HCT116 (cell line): ENCODE measurements around the gene MRPL34.
A peak's percentile ranks its signal among the peaks of the same experiment; 100 is the strongest.

Source experiments
- ATF3 ChIP-seq: IDR thresholded peaks from 2 replicates; pipeline ENCODE4 v1.6.1; 2012
- CEBPB ChIP-seq: IDR thresholded peaks from 2 replicates; pipeline ENCODE4 v1.6.1; 2012; ENCODE audit warnings: low read depth
- CTCF ChIP-seq, 3 experiments: fragments of 200-600 bp in 1 of 3; sonication (generic) in 1 of 3; IDR thresholded peaks in 2 of 3; conservative IDR thresholded peaks in 1 of 3; 2 replicates each; pipeline ENCODE4 v1.5.1; 2012 to 2017; ENCODE audit warnings: low read depth in 2 of 3, low read length in 2 of 3, antibody characterized with exemption in 1 of 3, borderline replicate concordance in 1 of 3, control low read depth in 1 of 3, mild to moderate bottlenecking in 1 of 3, mixed read lengths in 1 of 3, mixed run types in 1 of 3, moderate library complexity in 1 of 3; ENCODE audit not compliant: insufficient read depth in 1 of 3
- EZH2 ChIP-seq: fragments of 200-600 bp; sonication (generic); IDR thresholded peaks from 2 replicates; pipeline ENCODE4 v1.6.1; 2017; ENCODE audit warnings: antibody characterized with exemption, mixed run types
- EZH2phosphoT487 ChIP-seq: fragments of 200-600 bp; IDR thresholded peaks from 2 replicates; pipeline ENCODE4 v1.6.1; 2018; ENCODE audit warnings: antibody characterized with exemption, borderline replicate concordance
- JUND ChIP-seq: IDR thresholded peaks from 2 replicates; pipeline ENCODE4 v1.6.1; 2012
- MAX ChIP-seq: IDR thresholded peaks from 2 replicates; pipeline ENCODE4 v1.6.1; 2012
- POLR2A ChIP-seq: IDR thresholded peaks from 2 replicates; pipeline ENCODE4 v1.7.0; 2011; ENCODE audit warnings: borderline replicate concordance; ENCODE audit not compliant: insufficient read depth, insufficient read length; ENCODE audit errors: extremely low read depth
- POLR2AphosphoS5 ChIP-seq: IDR thresholded peaks from 2 replicates; pipeline ENCODE4 v1.6.1; 2011; ENCODE audit warnings: mild to moderate bottlenecking, low read depth, low read length, moderate library complexity
- REST ChIP-seq: IDR thresholded peaks from 2 replicates; pipeline ENCODE4 v1.6.1; 2012; ENCODE audit warnings: low read depth
- SIN3A ChIP-seq: IDR thresholded peaks from 2 replicates; pipeline ENCODE4 v1.6.1; 2012; ENCODE audit warnings: low read depth
- SP1 ChIP-seq: IDR thresholded peaks from 2 replicates; pipeline ENCODE4 v1.6.1; 2012; ENCODE audit warnings: low read depth
- YY1 ChIP-seq: IDR thresholded peaks from 2 replicates; pipeline ENCODE4 v1.6.1; 2011; ENCODE audit warnings: low read length, low read depth, moderate library complexity, mild to moderate bottlenecking; ENCODE audit not compliant: insufficient replicate concordance; ENCODE audit errors: extremely low read depth
- ZNF274 ChIP-seq: fragments of 200-500 bp; sonication (Bioruptor generic); IDR thresholded peaks from 2 replicates; pipeline ENCODE4 v1.6.1; 2014; ENCODE audit warnings: mild to moderate bottlenecking, low read depth, low read length, inconsistent platforms

GRCh38 chr19:17337675-17338432, 32.2 kb downstream of the MRPL34 start:
- no peak for TF ChIP-seq POLR2A
- no peak for TF ChIP-seq CTCF (IDR thresholded peaks at IDR 0.05 in 2 of 3, conservative IDR thresholded peaks at IDR 0.05 in 1 of 3; ENCODE audit: borderline replicate concordance in 1 of 3, insufficient read depth in 1 of 3, low read depth in 2 of 3, low read length in 2 of 3)
- TF ChIP-seq SIN3A: no peak; the same call in 1 of the 2 replicates
- TF ChIP-seq ATF3: no peak
- no peak for TF ChIP-seq EZH2
- TF ChIP-seq REST: no peak
- TF ChIP-seq POLR2AphosphoS5: no peak
- TF ChIP-seq ZNF274: no peak
- TF ChIP-seq CEBPB: no peak
- TF ChIP-seq MAX: peak; percentile 43
- no peak for TF ChIP-seq EZH2phosphoT487
- no peak for TF ChIP-seq YY1
- no peak for TF ChIP-seq JUND
- no peak for TF ChIP-seq SP1
